Thyroid gland (tissue), 4 donors: Measurements from ENCODE around the gene CDC45.
"Not testable (repeated sequence)": the region's sequence is repeated elsewhere in the genome, so short reads cannot be mapped to it uniquely, and the experiment has no call there.

Experiments
- POLR2A ChIP-seq, 2 donors: fragments of 450-650 bp; IDR thresholded peaks; one replicate each; pipeline ENCODE4 v1.6.1; 2017; ENCODE audit warnings: antibody characterized with exemption in 2 of 2, mild to moderate bottlenecking in 2 of 2, moderate library complexity in 1 of 2
- TF ChIP-seq, protein P1 (sequence below), 6 experiments: fragments of 200-600 bp in 3 of 6; fragments of 450-650 bp in 3 of 6; sonication (generic) in 3 of 6; IDR thresholded peaks; one replicate each; pipeline ENCODE4 v1.5.1; 2016 to 2019; ENCODE audit warnings: antibody characterized with exemption in 6 of 6, mild to moderate bottlenecking in 2 of 6, inconsistent platforms in 1 of 6, moderate library complexity in 1 of 6

DNA sequence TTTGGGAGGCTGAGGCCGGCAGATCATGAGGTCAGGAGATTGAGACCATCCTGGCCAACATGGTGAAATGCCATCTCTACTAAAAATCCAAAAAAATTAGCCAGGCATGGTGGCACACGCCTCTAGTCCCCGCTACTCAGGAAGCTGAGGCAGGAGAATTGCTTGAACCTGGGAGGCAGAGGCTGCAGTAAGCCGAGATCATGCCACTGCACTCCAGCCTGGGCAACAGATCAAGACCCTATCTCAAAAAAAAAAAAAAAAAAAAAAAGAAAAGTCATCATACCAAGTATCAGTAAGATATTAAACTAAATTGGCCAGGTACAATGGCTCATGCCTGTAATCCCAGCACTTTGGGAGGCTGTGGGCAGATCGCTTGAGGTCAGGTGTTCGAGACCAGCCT lies 51.6 kb downstream of the CDC45 start:
- TF ChIP-seq, protein P1, sequence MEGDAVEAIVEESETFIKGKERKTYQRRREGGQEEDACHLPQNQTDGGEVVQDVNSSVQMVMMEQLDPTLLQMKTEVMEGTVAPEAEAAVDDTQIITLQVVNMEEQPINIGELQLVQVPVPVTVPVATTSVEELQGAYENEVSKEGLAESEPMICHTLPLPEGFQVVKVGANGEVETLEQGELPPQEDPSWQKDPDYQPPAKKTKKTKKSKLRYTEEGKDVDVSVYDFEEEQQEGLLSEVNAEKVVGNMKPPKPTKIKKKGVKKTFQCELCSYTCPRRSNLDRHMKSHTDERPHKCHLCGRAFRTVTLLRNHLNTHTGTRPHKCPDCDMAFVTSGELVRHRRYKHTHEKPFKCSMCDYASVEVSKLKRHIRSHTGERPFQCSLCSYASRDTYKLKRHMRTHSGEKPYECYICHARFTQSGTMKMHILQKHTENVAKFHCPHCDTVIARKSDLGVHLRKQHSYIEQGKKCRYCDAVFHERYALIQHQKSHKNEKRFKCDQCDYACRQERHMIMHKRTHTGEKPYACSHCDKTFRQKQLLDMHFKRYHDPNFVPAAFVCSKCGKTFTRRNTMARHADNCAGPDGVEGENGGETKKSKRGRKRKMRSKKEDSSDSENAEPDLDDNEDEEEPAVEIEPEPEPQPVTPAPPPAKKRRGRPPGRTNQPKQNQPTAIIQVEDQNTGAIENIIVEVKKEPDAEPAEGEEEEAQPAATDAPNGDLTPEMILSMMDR (IDR thresholded peaks at IDR 0.05), result not testable (repeated sequence)
- not testable (repeated sequence) for TF ChIP-seq POLR2A (IDR thresholded peaks at IDR 0.05)
